ENCODE measurements around the gene RGS7. TPM values are rescaled to one million over a fixed set of nuclear protein-coding genes. Genes with fewer than 3 reads are reported as not detected.

The RGS7 gene
- total and polyA plus RNA-seq, 2 of the 8 experiments (the other 6 are each of a cell fraction or from before 2014, with no cell fraction given), result 1.6 to 3.0 TPM

- DNase-seq (ENCODE audit: low read depth in 1 of 2, low spot score in 2 of 2) (no peak), FAIRE-seq (no peak)
- no peak overlapping the region for H3K4me3 ChIP-seq (ENCODE audit: extremely low read depth in 1 of 4, insufficient read depth in 2 of 4, low read depth in 3 of 4, low read length in 4 of 4)
- H3K36me3 ChIP-seq (ENCODE audit: control insufficient read depth in 2 of 4, insufficient read depth in 4 of 4, low read length in 3 of 4), result no peaks in the 10 kb centered on the region
- H3K79me2 ChIP-seq (ENCODE audit: control insufficient read depth in 1 of 2, insufficient read depth in 2 of 2, low read length in 2 of 2), result no peaks in the 10 kb centered on the region
- 93% methylated on average over 3 of the region's 3 CpGs; no CpG with 5 or more reads in 1 of the 2 experiments for WGBS, 2 experiments (ENCODE audit: extremely low coverage in 1 of 2, insufficient coverage in 1 of 2, insufficient read length in 1 of 2, insufficient replicate concordance in 2 of 2, low coverage in 1 of 2, low lambda C conversion rate in 2 of 2, missing lambda C conversion rate in 1 of 2)
- no peak overlapping the region for H4K5ac ChIP-seq (ENCODE audit: insufficient read length, low read depth, low read length)
- no peak overlapping the region for H3K56ac ChIP-seq (replicated peaks; ENCODE audit: insufficient read length, low read depth, low read length)
- H2BK120ac ChIP-seq (replicated peaks; ENCODE audit: low read depth, low read length), result no peak overlapping the region
- H3K14ac ChIP-seq (ENCODE audit: insufficient read length), result no peak overlapping the region
- H2BK20ac ChIP-seq (ENCODE audit: low read length), result no peak overlapping the region
- no peak overlapping the region for H2BK5ac ChIP-seq (ENCODE audit: low read depth, low read length)
- no peak overlapping the region for H2AFZ ChIP-seq (ENCODE audit: low read length)
- no peaks in the 10 kb centered on the region for H3K9me3 ChIP-seq (ENCODE audit: insufficient read depth in 2 of 2, low read depth in 1 of 2, low read length in 1 of 2)
- ChIA-PET POLR2A (ENCODE audit: partially characterized antibody) (interaction anchor here (0.7 kb wide), 1 partner anchor 20 kb away, joined by 4 read pairs; no protein-coding TSS in a partner anchor), CTCF (ENCODE audit: partially characterized antibody) (no interaction called here)
- H3K9ac ChIP-seq (replicated peaks in 1 of 4; ENCODE audit: extremely low read depth in 1 of 4, low read depth in 3 of 4, low read length in 3 of 4), result no peak overlapping the region
- H3K79me1 ChIP-seq (ENCODE audit: low read depth, low read length), result no peaks in the 10 kb centered on the region
- H2AK5ac ChIP-seq (ENCODE audit: low read depth, low read length), result no peak overlapping the region
- no peak overlapping the region for H3K18ac ChIP-seq (ENCODE audit: extremely low read depth, low read length)
- no peak overlapping the region for H3K4me2 ChIP-seq (ENCODE audit: insufficient read depth in 1 of 2, low read depth in 2 of 2, low read length in 2 of 2)
- H4K8ac ChIP-seq (ENCODE audit: extremely low read depth, insufficient read depth, low read length), result no peak overlapping the region
- no peak overlapping the region for H3K23ac ChIP-seq (ENCODE audit: insufficient read length)
- no peak overlapping the region for H3K4ac ChIP-seq (replicated peaks; ENCODE audit: insufficient read length, low read depth, low read length)
- H3K4me1 ChIP-seq (replicated peaks in 1 of 4; ENCODE audit: control insufficient read depth in 3 of 4, insufficient read depth in 4 of 4, low read length in 3 of 4), result no peaks in the 10 kb centered on the region
- no peak overlapping the region for H2BK12ac ChIP-seq (ENCODE audit: low read depth, low read length)
- H2BK15ac ChIP-seq (ENCODE audit: low read length), result no peak overlapping the region
- H3K27me3 ChIP-seq (replicated peaks in 1 of 4; ENCODE audit: control insufficient read depth in 3 of 4, extremely low read depth in 1 of 4, insufficient read depth in 3 of 4, low read length in 3 of 4), result no peaks in the 10 kb centered on the region
- H4K20me1 ChIP-seq (replicated peaks in 1 of 2; ENCODE audit: control insufficient read depth in 1 of 2, insufficient read depth in 2 of 2, low read length in 2 of 2), result no peaks in the 10 kb centered on the region
- no peaks in the 10 kb centered on the region for H3K23me2 ChIP-seq (ENCODE audit: low read depth, low read length)
- no peak overlapping the region for H4K91ac ChIP-seq (replicated peaks; ENCODE audit: insufficient read length, low read length)
- no peak overlapping the region for H3K27ac ChIP-seq (ENCODE audit: low read depth, low read length)
- no peak for TF ChIP-seq TBP (IDR thresholded peaks at IDR 0.05; ENCODE audit: low read depth, low read length)
Observed at GRCh38 chr1:240860023-240860422, 497.0 kb downstream of the RGS7 start.
